Immature natural killer cell (primary cell): ENCODE results near the gene FANK1. TPM values are rescaled to one million over a fixed set of nuclear protein-coding genes. Genes with fewer than 3 reads are reported as not detected.
A peak's percentile ranks its signal among the peaks of the same experiment; 100 is the strongest.
"Not testable (repeated sequence)": the region's sequence is repeated elsewhere in the genome, so short reads cannot be mapped to it uniquely, and the experiment has no call there.

ENCODE experiments used
- DNase-seq, 3 donors: peaks; one replicate each; pipeline ENCODE4 v3.0.0; 2022; ENCODE audit warnings: mixed read lengths in 1 of 3
- H3K27ac Mint-ChIP-seq, 6 donors: one replicate each; pipeline ENCODE4 v1.8.0; 2020; ENCODE audit warnings: mixed read lengths in 6 of 6, mild to moderate bottlenecking in 5 of 6, inconsistent platforms in 4 of 6, moderate library complexity in 3 of 6
- H3K27me3 Mint-ChIP-seq, 3 donors: one replicate each; pipeline ENCODE4 v1.8.0; 2020 to 2021; ENCODE audit warnings: low read depth in 3 of 3, mild to moderate bottlenecking in 3 of 3, mixed read lengths in 3 of 3, moderate library complexity in 3 of 3, inconsistent platforms in 1 of 3
- H3K36me3 Mint-ChIP-seq, 3 donors: one replicate each; pipeline ENCODE4 v1.8.0; 2020; ENCODE audit warnings: mixed read lengths in 3 of 3, inconsistent platforms in 2 of 3, mild to moderate bottlenecking in 2 of 3
- H3K4me1 Mint-ChIP-seq, 2 donors: one replicate each; pipeline ENCODE4 v1.8.0; 2020; ENCODE audit warnings: inconsistent platforms in 2 of 2, mild to moderate bottlenecking in 2 of 2, mixed read lengths in 2 of 2, moderate library complexity in 1 of 2
- H3K4me3 Mint-ChIP-seq, 5 donors: one replicate each; pipeline ENCODE4 v1.8.0; 2020; ENCODE audit warnings: mild to moderate bottlenecking in 5 of 5, mixed read lengths in 5 of 5, inconsistent platforms in 3 of 5, moderate library complexity in 3 of 5
- H3K9me3 Mint-ChIP-seq, 6 donors: one replicate each; pipeline ENCODE4 v1.8.0; 2020; ENCODE audit warnings: mild to moderate bottlenecking in 6 of 6, mixed read lengths in 6 of 6, inconsistent platforms in 4 of 6, moderate library complexity in 3 of 6
- polyA plus RNA-seq, 3 donors: library from polyadenylated mRNA; unstranded; fragments of 300-500 nt; fragmentation: Illumina TruSeq; gene quantifications; one replicate each; pipeline ENCODE4 v1.2.3, GENCODE V29; 2021

FANK1 gene
- polyA plus RNA-seq, 3 donors from 2014 or later: not detected

DNA sequence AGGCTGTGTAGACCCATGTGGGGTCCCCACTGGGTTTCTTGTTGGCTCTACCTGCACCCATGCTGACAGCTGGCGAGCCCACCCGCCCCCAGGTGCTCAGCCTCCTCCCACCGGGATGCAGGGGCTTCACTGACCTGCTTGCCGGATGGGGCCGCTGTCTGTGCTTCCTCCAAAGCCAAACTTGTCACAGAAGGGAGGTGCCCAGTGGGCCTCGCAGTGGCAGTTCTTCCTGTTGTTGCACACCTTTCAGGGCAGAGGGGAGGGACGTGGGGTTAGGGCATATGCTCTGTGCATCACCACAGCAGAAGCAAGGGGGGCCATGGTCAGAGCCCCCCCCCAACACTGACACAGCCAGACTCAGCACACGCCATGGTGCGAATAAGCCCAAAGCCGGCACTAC, 146.5 kb downstream of the FANK1 start:
- no peaks in the 10 kb centered on the region for H3K9me3 Mint-ChIP-seq
- peak overlapping the region; percentile 35 to 100 (median 98) for H3K27ac Mint-ChIP-seq
- H3K4me1 Mint-ChIP-seq: peaks cover 21 to 34% of the 10 kb centered on the region in 2 donors
- H3K36me3 Mint-ChIP-seq: no peaks in the 10 kb centered on the region
- H3K27me3 Mint-ChIP-seq: peaks cover 8 to 9% (median 9%) of the 10 kb centered on the region in 3 donors
- peak overlapping the region in 1 of 5 donors; percentile 82 for H3K4me3 Mint-ChIP-seq
- DNase-seq: peak; percentile 17 to 25 (median 18)

DNA sequence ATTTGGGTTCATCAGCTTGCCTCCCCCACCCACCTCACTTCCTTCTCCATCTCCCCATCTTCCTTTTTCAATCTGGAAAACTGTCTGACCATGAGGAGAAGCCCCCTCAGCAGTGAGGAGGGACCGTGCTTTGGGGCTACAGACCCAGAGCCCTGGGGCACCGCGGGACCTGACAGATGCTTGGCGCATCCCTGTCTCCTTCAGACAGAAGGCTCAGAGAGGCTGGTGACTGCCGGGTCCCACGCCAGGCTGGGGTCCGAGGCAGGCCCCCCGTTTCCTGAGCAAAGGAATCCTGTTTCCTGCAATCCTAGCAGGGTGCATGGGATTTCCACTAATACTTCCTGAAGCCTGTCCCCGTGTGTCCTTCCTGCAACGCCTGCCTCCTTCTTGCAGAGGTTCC, 147.0 kb downstream of the FANK1 start:
- no peak for DNase-seq
- Mint-ChIP-seq H3K27ac (peak overlapping the region in 5 of 6 donors; percentile 71 to 100 (median 99)), H3K9me3 (no peaks in the 10 kb centered on the region), H3K4me1 (peaks cover 21 to 34% of the 10 kb centered on the region in 2 donors), H3K4me3 (peak overlapping the region in 1 of 5 donors; percentile 28), H3K36me3 (no peaks in the 10 kb centered on the region), H3K27me3 (peaks cover 8 to 9% (median 9%) of the 10 kb centered on the region in 3 donors)

DNA sequence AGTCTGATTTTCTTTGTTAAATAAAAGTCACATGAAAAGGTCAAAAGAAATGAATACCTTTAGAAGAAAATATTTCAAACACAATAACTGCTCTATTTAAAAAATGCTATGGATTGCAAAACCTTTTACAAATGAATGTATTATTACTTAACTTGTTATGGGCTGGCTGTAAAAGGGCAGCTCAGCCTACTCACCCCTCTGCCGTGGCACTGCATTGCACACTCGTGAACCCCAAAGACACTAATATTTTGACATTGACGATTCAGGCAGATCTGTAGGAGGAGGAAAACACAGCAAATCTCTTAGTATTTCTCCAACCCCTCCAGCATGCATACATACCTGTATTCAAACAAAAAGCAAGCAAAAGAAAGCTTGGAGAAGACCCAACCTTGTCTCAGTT, 149.5 kb downstream of the FANK1 start:
- H3K4me3 Mint-ChIP-seq: no peak overlapping the region
- H3K36me3 Mint-ChIP-seq: peaks cover 0 to 4% (median 0%) of the 10 kb centered on the region in 3 donors
- no peak for DNase-seq
- H3K27ac Mint-ChIP-seq: peak overlapping the region in 1 of 6 donors; percentile 58
- H3K27me3 Mint-ChIP-seq: peaks cover 9 to 10% (median 9%) of the 10 kb centered on the region in 3 donors
- peaks cover 21 to 31% of the 10 kb centered on the region in 2 donors for H3K4me1 Mint-ChIP-seq
- peaks cover 0 to under 1% (median 0%) of the 10 kb centered on the region in 6 donors for H3K9me3 Mint-ChIP-seq

- peaks cover 0 to 4% (median 0%) of the 10 kb centered on the region in 3 donors for H3K36me3 Mint-ChIP-seq
- H3K9me3 Mint-ChIP-seq: peaks cover 0 to 1% (median 0%) of the 10 kb centered on the region in 6 donors
- H3K27me3 Mint-ChIP-seq: peaks cover 8% of the 10 kb centered on the region in 3 donors
- DNase-seq: no peak
- no peak overlapping the region for H3K27ac Mint-ChIP-seq
- H3K4me1 Mint-ChIP-seq: peaks cover 11 to 21% of the 10 kb centered on the region in 2 donors
- H3K4me3 Mint-ChIP-seq: no peak overlapping the region
Observed at GRCh38 chr10:126046831-126047230, 150.5 kb downstream of the FANK1 start.

DNA sequence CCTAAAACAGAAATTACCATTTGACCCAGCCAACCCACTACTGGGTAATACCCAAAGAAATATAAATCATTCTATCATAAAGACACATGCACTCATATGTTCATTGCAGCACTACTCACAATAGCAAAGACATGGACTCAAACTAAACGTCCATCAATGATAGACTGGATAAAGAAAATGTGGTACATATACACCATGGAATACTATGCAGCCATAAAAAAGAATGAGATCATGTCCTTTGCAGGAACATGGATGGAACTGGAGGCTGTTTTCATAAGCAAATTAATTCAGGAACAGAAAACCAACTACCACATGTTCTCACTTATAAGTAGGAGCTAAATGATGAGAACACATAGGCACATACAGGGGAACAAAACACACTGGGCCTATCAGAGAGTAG, 151.4 kb downstream of the FANK1 start:
- peak overlapping the region in 1 of 6 donors; percentile 13 for H3K27ac Mint-ChIP-seq
- DNase-seq, H3K27me3 Mint-ChIP-seq, H3K9me3 Mint-ChIP-seq, H3K4me3 Mint-ChIP-seq, H3K36me3 Mint-ChIP-seq: not testable (repeated sequence)
- H3K4me1 Mint-ChIP-seq: peaks cover 2 to 12% of the 10 kb centered on the region in 2 donors

DNA sequence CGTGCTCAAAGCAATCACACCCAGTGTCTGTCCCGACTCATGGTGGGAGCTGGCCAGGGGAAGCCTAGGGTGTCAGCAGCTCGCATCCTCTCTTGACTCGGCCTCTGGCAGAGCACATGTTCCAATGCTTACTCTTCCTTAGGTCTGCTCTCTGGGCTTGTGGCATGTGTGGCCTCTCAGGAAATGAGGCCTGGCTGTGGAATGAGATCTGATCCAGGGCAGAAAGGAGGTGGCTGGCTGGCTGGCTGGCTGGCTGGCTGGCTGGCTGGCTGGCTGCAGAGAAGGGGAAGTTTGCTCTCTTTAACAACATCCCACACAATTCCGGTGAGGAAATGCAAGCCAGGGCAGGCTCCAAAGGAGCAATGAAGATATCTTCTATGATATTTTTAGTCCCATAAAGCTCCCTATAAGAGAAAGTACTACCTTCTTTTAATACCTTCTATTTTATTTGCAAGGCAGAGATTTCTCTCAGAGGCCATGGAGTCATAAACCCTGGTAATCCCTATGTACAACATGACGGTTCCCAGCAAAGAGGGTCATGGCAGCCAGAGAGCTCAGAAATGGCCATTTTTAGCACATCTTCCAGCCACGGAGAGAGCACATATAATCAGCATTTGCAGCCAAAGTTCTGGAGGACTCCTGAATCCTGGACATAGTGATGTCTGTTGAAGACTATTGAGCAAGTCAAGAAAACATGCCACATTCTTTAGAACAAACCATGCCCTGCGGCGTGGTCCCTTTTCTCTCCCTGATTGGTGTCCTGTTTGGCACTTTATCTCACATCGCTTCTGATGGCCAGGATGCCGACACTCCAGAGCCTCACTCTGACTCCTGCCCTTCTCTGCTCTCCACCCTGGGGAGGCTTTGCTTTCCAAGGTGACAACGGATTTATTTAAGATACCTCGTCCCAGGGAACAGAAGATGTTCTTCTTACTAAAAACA, 153.7 kb downstream of the FANK1 start:
- DNase-seq: no peak
- Mint-ChIP-seq H3K4me1 (peaks cover 0 to 3% of the 10 kb centered on the region in 2 donors), H3K36me3 (peaks cover 0 to 4% (median 0%) of the 10 kb centered on the region in 3 donors), H3K27me3 (peaks cover 3 to 4% (median 4%) of the 10 kb centered on the region in 3 donors), H3K27ac (no peak overlapping the region), H3K9me3 (peaks cover 0 to 1% (median 0%) of the 10 kb centered on the region in 6 donors), H3K4me3 (no peak overlapping the region)

- Mint-ChIP-seq H3K36me3 (peaks cover 0 to 4% (median 0%) of the 10 kb centered on the region in 3 donors), H3K27ac (peak overlapping the region in 2 of 6 donors; percentile 1 to 59), H3K4me3 (no peak overlapping the region), H3K4me1 (no peaks in the 10 kb centered on the region), H3K27me3 (peaks cover 4 to 6% (median 5%) of the 10 kb centered on the region in 3 donors), H3K9me3 (peaks cover 0 to 1% (median 0%) of the 10 kb centered on the region in 6 donors)
- DNase-seq: no peak
Observed at GRCh38 chr10:126052171-126052570, 155.8 kb downstream of the FANK1 start.

GRCh38 chr10:126054191-126054590, 157.8 kb downstream of the FANK1 start:
- Mint-ChIP-seq H3K36me3 (no peaks in the 10 kb centered on the region), H3K4me3 (no peak overlapping the region), H3K4me1 (no peaks in the 10 kb centered on the region), H3K9me3 (peaks cover 0 to 1% (median 0%) of the 10 kb centered on the region in 6 donors), H3K27ac (no peak overlapping the region), H3K27me3 (peaks cover 2 to 12% (median 11%) of the 10 kb centered on the region in 3 donors)
- DNase-seq: no peak

DNA sequence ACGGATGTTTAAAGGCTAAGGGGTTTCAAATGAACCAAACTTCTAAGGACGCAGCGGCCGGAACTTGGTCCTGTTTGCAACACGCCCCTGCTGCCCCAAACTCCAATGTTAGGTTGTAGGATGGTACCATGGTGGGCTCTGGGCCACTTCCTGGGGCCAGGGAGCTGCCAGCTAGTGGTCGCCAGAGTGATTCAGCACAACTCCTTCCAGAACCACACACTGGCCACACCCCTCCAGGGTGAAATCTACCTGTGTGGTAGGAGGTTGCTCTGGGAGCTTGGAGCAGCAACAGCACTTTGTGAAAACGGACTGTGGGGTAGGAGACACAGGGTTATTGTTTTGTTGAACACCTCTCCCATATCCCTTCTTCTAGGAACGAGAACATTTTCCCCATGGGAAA, 161.1 kb downstream of the FANK1 start:
- Mint-ChIP-seq H3K27me3 (peaks cover 0 to 14% (median 10%) of the 10 kb centered on the region in 3 donors), H3K4me3 (no peak overlapping the region)

GRCh38 chr10:126058104-126058503, 161.7 kb downstream of the FANK1 start:
- Mint-ChIP-seq H3K4me1 (no peaks in the 10 kb centered on the region), H3K27ac (no peak overlapping the region)

More for the DNA sequence above, 161.1 kb downstream of the FANK1 start:
- no peak overlapping the region for H3K27ac Mint-ChIP-seq
- no peak for DNase-seq
- no peaks in the 10 kb centered on the region for H3K4me1 Mint-ChIP-seq
- peaks cover 0 to 7% (median 0%) of the 10 kb centered on the region in 3 donors for H3K36me3 Mint-ChIP-seq
- no peaks in the 10 kb centered on the region for H3K9me3 Mint-ChIP-seq

DNA sequence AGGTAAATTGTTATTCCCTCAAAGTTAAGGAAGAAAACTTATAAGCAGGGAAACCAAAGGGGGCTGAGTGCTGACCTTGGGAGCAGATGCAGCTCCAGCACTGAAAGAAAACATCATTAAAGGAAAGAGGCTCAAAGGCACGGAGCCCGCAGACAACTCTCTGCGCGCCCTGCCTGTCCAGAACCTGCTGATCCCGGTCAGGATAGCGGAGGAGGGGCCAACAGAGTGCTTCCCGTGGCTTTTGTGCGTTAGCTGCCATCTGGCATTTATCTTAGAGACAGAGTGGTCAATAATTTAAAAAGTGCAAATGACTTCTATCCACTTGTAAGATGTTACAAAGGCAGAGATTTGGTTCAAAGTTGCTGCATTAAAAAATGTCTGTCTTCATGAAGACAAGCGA, 162.1 kb downstream of the FANK1 start:
- no peak for DNase-seq
- peaks cover 0 to 7% (median 0%) of the 10 kb centered on the region in 3 donors for H3K36me3 Mint-ChIP-seq
- H3K27ac Mint-ChIP-seq: no peak overlapping the region
- peaks cover 0 to 14% (median 10%) of the 10 kb centered on the region in 3 donors for H3K27me3 Mint-ChIP-seq
- no peak overlapping the region for H3K4me3 Mint-ChIP-seq
- no peaks in the 10 kb centered on the region for H3K9me3 Mint-ChIP-seq
- no peaks in the 10 kb centered on the region for H3K4me1 Mint-ChIP-seq

More at GRCh38 chr10:126058104-126058503, 161.7 kb downstream of the FANK1 start:
- no peak for DNase-seq
- no peak overlapping the region for H3K4me3 Mint-ChIP-seq
- no peaks in the 10 kb centered on the region for H3K9me3 Mint-ChIP-seq
- peaks cover 0 to 14% (median 10%) of the 10 kb centered on the region in 3 donors for H3K27me3 Mint-ChIP-seq
- H3K36me3 Mint-ChIP-seq: peaks cover 0 to 7% (median 0%) of the 10 kb centered on the region in 3 donors
